SIG-M5 treated with dmso at 0.1 percent for 504 hours (cell line): ENCODE results near the gene C1orf141.
"Not testable (repeated sequence)": the region's sequence is repeated elsewhere in the genome, so short reads cannot be mapped to it uniquely, and the experiment has no call there.

ENCODE experiments used
- DNase-seq: peaks from one replicate; lab custom pipeline; 2025; ENCODE audit not compliant: unreplicated experiment; lab: John Stamatoyannopoulos, UW

Gene C1orf141

DNA sequence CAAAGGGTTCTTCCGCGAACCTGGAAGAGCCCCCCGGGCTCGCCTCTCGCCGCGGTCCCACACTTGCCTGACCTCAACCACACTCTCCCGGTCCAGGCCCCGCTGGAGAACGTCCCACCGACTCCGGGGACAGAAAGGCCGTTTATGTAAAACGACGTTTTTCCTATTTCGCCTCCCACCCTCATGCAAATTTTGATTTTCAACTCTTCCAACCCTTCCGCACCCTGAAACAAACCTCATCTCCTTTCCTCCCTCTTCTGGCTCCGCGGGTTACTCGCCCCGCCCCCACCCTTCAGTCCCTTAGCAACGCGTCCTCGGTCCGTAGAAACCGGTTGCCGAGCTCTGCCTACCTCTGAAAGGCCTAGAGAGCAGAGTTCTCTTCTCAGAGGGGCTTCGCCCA lies at the start of gene C1orf141:
Gene C1orf141 (minus strand): TSS at position 276 of the 400 bp plus-strand sequence. CDS start 7,730 bp downstream, outside the sequence.
- DNase-seq = no peak

DNA sequence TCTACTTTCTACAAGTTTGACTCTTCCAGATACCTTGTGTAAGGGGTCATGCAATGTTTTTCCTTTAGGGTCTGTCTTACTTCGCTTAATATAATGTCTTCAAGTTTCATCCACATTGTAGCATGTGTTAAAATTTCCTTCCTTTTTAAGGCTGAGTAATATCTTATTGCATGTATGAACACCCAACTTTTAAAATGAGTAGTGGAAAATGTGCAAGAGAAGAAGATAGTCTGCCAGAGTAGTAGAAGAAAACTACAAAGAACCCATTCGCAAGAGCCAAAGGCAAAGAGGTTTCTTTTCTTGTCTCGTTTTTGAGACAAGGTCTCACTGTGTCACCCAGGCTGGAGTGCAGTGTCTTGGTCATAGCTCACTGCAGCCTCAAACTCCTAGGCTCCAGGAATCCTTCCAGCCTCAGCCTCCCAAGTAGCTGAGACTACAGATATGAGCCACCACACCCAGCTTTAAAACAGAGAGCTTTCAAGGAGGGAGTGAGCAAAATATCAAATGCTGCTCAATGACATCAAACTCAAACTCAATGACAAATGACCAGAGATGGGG lies 40.8 kb upstream of the C1orf141 start:
- DNase-seq = no peak

DNA sequence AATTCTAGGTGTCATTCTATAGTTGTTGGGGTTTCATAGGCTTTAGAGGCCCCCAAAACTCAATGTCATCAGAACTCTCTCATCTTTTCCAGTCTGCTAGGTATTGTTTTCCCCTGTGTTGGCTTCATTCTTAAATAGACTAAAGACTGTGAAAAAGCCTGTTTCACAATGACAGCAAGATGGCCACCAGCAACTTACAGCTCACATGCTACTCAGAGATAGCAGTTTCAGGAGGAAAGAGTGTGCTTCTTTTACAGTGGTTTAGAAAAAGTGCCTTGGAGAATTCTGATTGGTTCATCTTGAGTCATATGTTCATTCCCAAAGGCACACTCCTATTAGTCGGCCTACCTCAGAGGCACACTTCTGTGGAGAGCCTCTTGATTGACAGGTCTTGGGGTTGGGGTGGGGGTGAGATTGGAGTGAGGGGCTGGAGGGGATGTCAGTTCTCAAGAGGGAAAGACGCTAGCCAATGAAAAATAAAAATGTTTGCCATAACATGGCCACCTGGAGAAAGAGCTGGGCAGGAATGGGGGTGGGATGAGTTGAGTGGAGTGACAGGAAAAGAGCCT lies 40.0 kb upstream of the C1orf141 start:
- DNase-seq = no peak

DNA sequence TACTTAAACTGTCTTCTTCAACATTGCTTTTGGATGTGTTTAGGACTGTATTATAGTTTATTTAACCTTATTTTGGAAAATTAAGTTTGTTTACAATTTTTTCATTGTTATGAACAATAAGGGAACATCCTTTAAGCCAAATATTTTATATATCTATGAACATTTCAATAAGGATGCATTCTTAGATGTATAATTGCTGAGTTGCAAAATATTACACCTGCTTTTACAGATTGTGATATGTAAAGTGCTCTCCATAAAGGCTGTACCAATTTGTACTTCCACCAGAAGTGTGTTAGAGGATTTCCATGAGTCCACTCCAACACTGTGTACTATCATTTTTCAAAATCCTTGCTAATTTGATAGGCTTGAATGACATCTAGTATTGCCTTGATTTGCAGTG lies 39.2 kb upstream of the C1orf141 start:
- DNase-seq = no peak

DNA sequence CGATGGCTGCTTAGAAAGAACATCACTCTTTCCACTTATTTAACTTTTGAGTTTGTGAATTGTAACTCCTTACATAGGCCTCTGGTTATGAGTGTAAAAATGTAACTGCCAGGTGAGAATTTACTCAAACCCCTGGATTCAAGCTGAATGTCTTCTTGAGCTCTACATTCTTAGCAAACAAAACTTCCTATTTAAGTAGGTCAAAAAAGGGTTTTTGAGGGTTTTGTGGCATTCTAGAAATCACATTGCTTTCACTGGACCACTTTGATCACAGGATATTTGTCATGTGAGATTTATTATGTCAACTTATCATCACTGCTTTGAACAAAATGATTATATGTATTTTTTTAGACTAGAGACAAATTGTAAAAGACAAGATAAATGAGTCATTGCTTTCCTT lies 37.2 kb upstream of the C1orf141 start:
- no peak for DNase-seq

DNA sequence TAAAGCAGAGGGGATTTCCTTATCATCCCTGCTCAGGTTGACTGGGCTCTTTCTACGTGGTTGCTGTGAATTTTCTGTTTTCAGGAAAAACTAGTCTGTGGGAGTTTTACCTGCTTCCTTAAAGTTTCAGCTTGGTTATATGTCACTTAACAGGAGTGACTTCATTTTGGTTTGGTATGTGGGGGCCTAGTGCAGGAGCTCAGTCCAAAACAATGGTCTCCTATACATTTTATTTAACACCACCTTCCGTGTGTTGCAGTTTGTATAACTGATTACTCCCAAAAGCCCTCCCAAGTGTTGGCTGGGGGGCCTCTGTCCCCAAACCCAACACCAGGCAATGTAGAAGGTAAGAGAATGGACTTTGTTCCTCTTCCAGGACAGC lies 36.8 kb upstream of the C1orf141 start:
- DNase-seq = no peak

DNA sequence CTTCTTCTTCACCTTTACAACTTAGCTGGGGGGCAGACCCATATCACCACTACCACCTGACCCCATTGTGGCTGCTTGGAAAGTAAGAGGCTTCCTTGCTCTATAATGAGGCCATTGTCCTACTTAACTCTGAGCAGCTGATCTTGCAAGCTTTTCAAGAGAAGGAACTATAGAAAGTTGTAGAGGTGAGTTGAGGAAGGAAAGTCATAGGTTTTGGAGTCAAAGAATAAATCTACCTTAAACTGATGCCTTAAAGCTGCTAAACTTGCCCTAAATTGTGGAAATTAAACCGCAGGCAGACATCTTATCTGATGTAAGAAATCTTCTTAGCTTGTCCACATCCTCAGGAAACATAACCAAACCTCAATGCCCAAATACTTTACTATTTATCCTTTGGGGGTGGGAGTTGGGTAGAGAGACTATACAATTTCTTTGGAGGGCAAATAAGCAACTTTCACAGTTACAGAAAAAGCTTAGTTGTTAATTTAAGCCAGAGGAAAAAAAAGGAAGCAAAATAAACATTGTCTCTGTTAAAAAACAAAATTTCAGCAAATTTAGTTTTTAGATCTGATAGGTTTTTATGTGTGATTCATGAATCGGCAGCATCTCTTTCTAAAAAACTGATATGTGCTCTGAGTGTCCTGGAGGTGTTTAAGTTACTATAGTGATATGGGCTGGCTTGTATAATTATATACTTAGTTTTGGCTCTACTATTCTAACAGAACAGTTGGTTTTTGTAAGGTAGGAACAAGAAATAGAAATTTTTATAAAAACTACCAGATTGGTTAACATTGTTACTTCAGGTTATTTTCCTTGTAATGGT lies 36.2 kb upstream of the C1orf141 start:
- no peak for DNase-seq

DNA sequence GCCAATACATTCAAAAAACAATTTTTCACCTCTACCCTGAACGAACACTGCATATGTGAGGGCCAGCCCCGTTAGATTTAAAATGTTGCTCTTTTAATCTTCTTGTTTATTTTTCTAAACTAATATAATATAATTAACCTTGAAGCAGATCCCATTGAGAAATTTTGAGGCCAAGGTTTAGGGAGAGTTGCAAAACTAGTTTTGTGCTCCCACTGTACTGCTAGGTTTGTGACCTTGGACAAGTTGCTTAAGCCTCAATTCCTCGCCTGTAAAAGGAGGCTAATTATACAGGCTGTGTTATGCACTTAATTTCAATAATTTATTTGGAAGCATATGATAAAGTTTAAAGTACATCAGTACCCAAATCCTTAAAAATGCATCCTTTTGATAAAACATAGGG lies 35.2 kb upstream of the C1orf141 start:
- DNase-seq = no peak

DNA sequence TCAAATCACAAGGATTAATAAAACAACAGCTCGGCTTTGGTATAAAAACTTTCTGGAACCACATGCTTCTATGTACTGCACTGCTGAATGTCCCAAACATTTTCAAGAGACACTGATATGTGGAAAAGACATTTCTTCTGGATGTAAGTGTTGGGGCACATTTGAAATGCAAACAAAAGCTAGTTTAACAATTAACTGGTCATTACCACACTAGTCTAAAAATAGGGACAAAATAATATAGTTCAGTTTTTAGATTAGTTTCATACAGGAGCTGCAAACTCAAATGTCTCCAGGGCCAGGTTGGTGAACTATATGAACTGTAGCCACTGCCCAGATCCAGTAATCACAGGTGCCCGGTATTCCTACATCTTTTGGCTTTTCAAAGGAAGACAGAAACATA lies 34.7 kb upstream of the C1orf141 start:
- no peak for DNase-seq

DNA sequence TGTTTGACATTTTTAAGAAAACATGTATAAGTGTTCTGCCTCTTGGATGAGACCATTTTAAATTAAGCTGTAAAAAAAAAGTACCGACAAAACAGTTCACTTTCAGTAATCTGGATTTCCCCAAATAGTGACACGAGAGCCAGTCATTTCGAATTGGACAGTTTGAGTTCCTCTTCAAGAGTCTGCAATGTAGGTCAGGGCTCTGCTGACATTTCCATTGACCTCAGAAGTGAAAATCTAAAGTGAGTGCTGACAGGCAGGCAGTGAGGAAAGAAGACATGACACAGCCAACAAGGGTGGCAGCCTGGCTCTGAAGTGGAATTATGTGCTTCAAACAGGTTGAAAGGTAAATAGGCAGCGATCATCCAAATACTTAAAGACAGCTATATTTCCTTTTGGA lies 31.4 kb upstream of the C1orf141 start, which contains the start of gene IL23R:
Gene IL23R (plus strand): TSS at position 259 of the 400 bp plus-strand sequence. CDS start 1,667 bp downstream, outside the sequence.
- no peak for DNase-seq

DNA sequence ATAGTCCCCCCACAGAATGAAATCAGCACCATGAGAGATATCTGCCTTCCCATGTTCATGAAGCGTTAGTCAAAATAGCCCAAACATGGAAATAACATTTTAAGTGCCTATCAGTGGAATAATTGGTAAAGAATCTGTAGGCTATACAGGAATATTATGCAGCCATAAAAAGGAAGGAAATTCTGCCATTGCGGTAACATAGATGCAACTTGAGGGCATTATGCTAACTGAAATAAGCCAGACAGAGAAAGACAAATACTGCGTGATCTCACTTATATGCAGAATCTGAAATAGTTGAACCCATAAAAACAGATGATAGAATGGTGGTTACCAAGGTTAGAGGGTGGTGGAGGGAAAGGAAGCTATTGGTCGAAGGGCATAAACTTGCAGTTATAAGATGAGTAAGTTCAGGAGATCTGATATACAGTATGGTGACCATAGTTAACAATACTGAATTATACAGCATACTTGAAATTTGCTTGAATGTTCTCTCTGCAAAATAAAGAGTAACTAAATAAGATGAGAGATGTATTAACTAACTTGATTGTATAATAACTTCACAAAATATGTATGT lies 30.8 kb upstream of the C1orf141 start:
- DNase-seq = no peak

DNA sequence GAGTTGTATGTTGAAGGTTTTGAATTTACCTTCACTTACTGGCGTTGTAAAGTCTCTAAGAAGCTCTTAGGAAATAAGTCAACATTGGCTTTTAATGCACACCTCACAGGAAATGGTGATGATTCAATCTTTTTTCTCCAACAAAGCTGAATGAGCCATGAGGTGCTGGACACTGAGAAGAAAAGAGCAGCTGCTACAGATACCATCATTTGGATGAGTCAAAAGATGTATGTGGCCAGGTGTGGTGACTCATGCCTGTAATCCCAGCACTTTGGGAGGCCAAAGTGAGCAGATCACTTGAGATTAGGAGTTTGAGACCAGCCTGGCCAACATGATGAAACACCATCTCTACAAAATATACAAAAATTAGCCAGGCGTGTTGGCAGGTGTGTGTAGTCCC lies 28.2 kb upstream of the C1orf141 start:
- DNase-seq = no peak

DNA sequence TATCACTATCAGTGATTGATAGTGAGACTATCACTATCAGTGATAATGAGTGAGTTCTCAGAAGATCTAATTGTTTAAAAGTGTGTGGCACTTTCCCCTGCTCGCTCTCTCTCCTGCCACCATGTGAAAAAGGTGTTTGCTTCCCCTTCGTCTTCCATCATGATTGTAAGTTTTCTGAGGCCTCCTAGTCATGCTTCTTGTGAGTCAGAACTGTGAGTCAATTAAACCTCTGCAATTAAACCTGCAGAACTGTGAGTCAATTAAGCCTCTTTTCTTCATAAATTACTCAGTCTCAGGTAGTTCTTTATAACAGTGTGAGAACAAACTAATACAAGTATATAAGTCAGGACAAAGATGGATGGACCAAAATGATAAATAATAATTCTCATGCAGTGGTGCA lies 24.5 kb upstream of the C1orf141 start:
- DNase-seq = no peak

DNA sequence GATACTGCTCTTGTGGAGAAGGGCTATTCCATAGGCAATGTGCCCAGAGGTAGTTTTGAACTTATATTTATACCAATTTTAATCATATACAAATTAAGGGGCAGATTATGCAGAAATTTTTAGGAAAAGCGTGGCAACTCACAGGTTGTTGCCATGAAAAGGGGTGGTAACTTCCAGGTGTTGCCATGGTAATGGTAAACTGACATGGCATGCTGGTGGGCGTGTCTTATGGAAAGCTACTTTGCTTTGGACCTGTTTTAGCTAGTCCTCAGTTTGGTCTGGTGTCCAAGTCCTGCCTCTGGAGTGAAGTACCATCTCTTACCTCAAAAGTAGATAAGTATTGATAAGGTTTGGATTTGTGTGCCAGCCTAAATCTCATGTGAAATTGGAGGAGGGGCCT lies 23.6 kb upstream of the C1orf141 start:
- no peak for DNase-seq

DNA sequence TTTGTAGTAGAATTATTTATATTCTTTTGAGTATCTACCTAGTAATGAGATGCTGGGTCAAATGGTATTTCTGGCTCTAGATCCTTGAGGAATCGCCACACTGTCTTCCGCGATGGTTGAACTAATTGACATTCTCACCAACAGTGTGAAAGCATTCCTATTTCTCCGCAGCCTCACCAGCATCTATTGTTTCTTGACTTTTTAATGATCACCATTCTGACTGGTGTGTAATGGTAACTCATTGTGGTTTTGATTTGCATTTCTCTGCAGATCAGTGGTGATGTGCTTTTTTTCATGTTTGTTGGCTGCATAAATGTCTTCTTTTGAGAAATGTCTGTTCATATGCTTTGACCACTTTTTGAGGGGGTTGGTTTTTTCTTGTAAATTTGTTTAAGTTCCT lies 16.2 kb upstream of the C1orf141 start:
- no peak for DNase-seq

DNA sequence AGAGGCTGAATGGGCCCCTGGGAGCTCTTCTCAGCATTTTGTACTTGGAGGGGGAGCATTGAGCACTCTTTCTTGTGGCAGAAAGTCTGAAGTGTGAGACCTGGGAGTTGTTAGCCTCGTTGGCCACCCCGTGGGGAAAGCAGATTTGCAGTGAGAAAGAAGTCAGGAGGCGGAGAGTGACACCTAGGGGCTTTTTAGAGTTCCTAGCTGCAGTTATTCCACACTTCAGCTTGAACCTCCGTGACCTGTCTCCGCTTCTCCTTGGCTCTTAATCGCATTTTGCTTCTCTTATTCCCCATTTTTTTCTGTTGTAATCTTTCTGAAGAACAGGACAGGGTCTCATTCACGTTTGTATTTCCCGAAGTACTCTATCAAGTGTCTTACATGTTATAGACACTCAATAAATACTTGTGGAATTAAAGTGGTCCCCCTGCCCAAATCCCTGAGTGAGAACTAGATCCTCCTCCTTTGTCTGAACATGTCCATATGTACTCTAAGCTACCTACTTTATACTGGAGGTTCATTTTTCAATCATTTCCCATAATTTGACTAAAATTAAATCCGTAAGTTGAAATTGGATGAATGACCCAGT lies 14.5 kb upstream of the C1orf141 start:
- DNase-seq = peak; percentile 57

DNA sequence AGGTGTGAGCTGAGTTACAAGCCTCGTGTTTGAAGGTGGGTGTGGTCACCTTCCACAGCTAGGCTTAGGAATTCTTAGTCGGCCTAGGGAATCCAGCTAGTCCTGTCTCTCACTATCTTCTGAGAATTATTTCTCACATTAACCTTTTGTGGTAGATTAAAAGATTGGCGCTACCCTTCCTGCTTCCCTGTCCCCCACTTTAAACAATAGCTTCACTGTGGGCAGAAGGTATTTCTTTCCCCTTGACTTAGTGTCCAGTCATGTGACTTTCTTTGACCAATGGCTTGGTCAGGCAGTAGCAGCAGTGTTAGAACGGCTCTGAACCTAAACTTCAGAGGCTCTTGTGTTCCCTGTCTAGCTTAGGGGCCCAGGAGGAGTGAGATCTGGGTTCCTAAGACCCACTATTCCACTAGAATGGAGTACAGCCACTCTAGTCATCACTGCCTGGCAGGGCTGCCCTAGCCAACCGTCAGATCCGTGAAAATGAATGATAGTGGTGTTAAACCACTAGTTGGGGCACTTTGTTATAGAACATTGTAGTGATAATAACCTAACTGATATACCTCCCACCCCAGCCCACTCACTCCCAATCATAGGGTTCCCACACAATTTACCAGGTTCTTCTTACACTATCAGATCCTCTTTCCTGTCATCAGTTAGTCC lies 13.9 kb upstream of the C1orf141 start:
- no peak for DNase-seq

DNA sequence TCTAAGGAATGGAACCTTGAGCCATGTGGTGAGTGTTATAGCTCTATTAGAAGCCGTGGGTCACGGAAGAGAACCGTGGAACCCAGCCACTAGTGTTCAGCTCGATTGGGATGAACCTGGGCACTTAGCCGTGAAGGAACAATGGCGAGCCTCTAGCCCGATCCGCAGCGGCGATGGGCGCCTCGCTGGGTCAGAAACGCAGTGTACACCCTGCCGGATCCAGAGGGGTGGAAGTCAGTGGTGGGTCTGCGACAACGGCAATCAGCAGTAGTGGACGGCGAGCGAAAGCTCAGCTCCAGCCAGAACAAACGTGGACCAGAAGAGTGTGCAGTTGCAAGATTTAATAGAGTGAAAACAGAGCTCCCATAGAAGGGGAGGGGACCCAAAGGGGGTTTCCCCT lies 13.2 kb upstream of the C1orf141 start:
- not testable (repeated sequence) for DNase-seq

DNA sequence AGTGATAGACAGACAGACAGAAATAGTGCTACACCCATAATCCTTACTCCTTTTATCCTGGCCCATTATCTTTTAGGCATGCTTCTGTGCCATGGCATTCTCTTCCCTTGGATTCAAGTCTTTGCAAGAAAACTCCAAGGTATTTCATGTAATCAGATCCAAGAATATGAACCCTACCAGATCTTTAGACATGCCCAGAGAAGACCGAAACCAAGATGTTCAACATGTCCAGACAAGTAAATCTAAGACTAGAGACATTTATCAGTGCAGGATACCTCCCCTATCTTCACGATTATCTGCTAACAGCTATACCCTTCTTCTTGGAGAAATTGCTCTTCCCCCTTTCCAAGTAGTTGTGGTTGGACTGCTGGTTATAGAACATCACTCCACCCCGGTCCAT lies 11.8 kb upstream of the C1orf141 start:
- no peak for DNase-seq

DNA sequence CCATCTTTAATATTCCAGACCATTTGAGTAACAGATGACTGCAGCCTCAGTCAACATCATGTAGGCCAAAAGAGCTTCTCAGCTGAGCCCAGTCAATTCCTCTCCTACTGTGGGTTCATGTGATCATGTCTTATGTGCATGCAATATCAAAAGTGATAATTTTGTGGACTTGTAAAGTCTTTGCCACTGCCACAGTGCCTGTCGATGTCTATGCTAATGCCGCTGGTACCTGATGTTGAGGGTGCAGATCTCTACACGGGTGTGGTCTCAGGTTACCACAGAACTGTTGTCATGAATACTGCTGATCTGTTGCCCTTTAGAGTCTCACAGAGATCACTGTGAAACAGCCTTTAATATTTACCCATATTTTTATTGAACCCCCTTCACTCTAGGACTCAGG lies 11.3 kb upstream of the C1orf141 start:
- DNase-seq = no peak

DNA sequence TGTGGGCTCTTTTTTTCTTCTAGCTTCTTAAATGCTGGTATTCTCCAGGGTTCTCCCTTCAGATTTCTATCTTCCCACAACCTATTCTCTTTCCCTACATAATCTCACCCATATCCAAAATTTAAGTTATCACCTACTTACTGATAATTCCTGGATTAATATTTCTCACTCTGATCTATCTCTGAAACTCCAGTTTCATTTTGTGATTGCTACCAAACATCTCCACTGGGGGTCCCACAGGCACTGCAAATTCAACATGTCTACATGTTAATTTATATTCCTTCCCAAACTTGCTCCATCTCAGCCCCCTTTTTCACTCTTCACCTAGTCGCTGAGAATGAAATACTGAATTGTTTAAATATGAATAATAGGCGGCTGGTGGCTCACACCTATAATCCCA lies 9.9 kb upstream of the C1orf141 start:
- DNase-seq = no peak
